HEK293T (cell line): Measurements from ENCODE around the gene PRKAG2.

Source experiments
- BHLHE40 ChIP-seq: fragments of 450-650 bp; IDR thresholded peaks from 2 replicates; pipeline ENCODE4 v1.6.1; 2016; ENCODE audit warnings: mild to moderate bottlenecking, moderate library complexity, borderline replicate concordance
- TARDBP ChIP-seq: fragments of 450-650 bp; IDR thresholded peaks from 2 replicates; pipeline ENCODE4 v1.6.1; 2016
- ZNF384 ChIP-seq: fragments of 450-650 bp; IDR thresholded peaks from 2 replicates; pipeline ENCODE4 v1.6.1; 2016

GRCh38 chr7:151675196-151675920 lies 201.6 kb downstream of the PRKAG2 start:
- TF ChIP-seq BHLHE40 (no peak), TARDBP (no peak), ZNF384 (no peak)
